Measurements from ENCODE around the gene GGT7.

- TF ChIP-seq CTCF (IDR thresholded peaks at IDR 0.05; ENCODE audit: insufficient read depth, low read length, poor library complexity, severe bottlenecking), result no peak
- no peak for TF ChIP-seq EZH2phosphoT487 (conservative IDR thresholded peaks at IDR 0.05; ENCODE audit: low read length)
Measured at GRCh38 chr20:34871320-34871926, 1.2 kb downstream of the GGT7 start.
